HG03103 (cell line): ENCODE results near the gene MN1.

Experiments used
- ATAC-seq: cut with Tn5 transposase; IDR thresholded peaks from one replicate; pipeline ENCODE4 v1.9.1; 2021; ENCODE audit warnings: low read depth; ENCODE audit not compliant: unreplicated experiment

The MN1 gene

GRCh38 chr22:27786291-27786932, 15.1 kb downstream of the MN1 start:
- ATAC-seq: no peak

GRCh38 chr22:27785831-27786230, 15.7 kb downstream of the MN1 start:
- no peak for ATAC-seq

GRCh38 chr22:27784120-27784475, 17.5 kb downstream of the MN1 start:
- ATAC-seq: no peak

GRCh38 chr22:27783436-27784119, 18.0 kb downstream of the MN1 start:
- no peak for ATAC-seq

- no peak for ATAC-seq
Observed at GRCh38 chr22:27782088-27782487, 19.5 kb downstream of the MN1 start.

GRCh38 chr22:27780161-27780575, 21.4 kb downstream of the MN1 start:
- ATAC-seq: no peak

- ATAC-seq: no peak
Observed at GRCh38 chr22:27779643-27780042, 21.9 kb downstream of the MN1 start.

- ATAC-seq: no peak
Observed at GRCh38 chr22:27778294-27779090, 23.1 kb downstream of the MN1 start.

- ATAC-seq: no peak
Observed at GRCh38 chr22:27777128-27777527, 24.4 kb downstream of the MN1 start.

- ATAC-seq: no peak
Observed at GRCh38 chr22:27776650-27776958, 25.0 kb downstream of the MN1 start.

- ATAC-seq: no peak
Observed at GRCh38 chr22:27775758-27776649, 25.6 kb downstream of the MN1 start.

GRCh38 chr22:27775087-27775698, 26.4 kb downstream of the MN1 start:
- no peak for ATAC-seq

- no peak for ATAC-seq
Observed at GRCh38 chr22:27774200-27774599, 27.4 kb downstream of the MN1 start.

- no peak for ATAC-seq
Observed at GRCh38 chr22:27772984-27773498, 28.5 kb downstream of the MN1 start.

GRCh38 chr22:27772081-27772983, 29.2 kb downstream of the MN1 start:
- ATAC-seq: no peak

GRCh38 chr22:27771637-27772036, 29.9 kb downstream of the MN1 start:
- no peak for ATAC-seq

- ATAC-seq: no peak
Observed at GRCh38 chr22:27769012-27769411, 32.5 kb downstream of the MN1 start.

- ATAC-seq: no peak
Observed at GRCh38 chr22:27768027-27768653, 33.4 kb downstream of the MN1 start.

GRCh38 chr22:27766679-27767078, 34.9 kb downstream of the MN1 start:
- ATAC-seq: no peak
